GM21381 (cell line): Measurements from ENCODE around the gene NEK6.

Source experiments
- ATAC-seq: cut with Tn5 transposase; IDR thresholded peaks from one replicate; pipeline ENCODE4 v1.9.1; 2021; ENCODE audit warnings: mild to moderate bottlenecking, moderate library complexity; ENCODE audit not compliant: unreplicated experiment

The NEK6 gene

DNA sequence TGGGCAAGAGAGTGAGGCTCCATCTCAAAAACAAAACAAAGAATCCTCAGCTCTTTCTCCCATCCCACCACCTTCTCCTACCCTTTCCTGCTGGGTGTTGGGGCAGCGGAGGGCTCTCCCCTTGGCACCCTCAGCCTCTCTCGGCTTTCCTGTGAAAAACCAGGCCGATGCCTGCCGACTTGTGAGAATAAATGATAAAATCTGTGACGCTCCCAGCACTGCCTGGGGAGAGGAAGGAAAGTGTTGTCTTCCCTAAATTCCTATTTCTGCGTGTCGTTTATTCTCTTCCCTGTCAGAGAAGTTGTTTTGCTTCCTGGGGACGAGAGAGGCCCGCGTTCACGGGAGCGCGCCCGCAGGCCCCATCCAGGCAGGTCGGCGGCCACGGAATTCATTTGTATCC is 19.7 kb downstream of the NEK6 start:
- ATAC-seq: no peak

DNA sequence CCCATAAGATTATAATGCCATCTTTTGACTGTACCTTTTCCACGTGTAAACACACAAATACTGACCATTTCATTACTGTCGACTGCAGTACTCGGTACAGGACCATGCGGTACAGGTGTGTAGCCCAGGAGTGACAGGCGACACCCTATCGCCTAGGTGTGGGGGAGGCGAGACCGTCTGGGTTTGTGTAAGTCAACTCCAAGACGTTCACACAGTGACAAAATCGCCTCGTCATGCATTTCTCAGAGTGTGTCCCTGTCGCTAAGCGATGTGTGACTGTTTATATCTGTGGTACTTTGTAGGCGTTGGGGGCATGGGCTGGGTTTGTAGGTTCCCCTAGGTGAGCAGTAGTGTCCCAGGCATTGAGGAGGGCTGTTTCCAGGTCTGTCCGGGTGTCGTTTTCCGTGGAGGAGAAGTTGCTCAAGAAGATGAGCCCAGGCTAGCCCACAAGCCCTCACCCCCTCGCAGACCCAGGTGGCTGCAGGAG is 20.3 kb downstream of the NEK6 start:
- ATAC-seq: no peak

DNA sequence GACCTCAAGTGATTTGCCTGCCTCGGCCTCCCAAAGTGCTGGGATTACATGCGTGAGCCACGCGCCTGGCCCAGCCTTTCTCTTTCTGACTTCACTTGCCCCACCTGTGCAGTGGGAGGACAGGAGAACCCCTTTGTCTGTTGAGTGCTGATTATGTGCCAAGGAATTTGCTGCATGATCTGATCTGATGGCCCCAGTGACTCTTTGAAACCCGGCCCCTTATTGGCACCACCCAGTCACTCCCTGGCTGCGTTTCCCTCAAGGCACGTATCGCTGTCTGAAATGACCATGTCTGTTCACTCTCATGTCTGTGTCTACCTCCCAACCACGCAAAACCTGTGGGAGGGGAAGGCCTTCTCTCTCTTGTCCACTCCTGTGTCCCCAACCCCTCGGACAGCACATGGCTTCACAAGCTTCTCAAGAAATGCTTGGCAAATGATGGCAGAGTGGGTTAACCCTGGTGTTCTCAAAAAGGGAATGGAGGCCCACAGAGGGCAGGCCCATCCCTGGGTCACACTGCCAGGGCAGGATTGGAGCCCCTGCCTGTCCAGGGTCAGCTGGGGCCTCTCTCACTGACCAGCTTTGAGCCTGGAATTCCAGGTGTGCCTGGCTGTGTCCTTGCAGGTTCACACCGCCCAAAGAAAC is 21.9 kb downstream of the NEK6 start:
- no peak for ATAC-seq

DNA sequence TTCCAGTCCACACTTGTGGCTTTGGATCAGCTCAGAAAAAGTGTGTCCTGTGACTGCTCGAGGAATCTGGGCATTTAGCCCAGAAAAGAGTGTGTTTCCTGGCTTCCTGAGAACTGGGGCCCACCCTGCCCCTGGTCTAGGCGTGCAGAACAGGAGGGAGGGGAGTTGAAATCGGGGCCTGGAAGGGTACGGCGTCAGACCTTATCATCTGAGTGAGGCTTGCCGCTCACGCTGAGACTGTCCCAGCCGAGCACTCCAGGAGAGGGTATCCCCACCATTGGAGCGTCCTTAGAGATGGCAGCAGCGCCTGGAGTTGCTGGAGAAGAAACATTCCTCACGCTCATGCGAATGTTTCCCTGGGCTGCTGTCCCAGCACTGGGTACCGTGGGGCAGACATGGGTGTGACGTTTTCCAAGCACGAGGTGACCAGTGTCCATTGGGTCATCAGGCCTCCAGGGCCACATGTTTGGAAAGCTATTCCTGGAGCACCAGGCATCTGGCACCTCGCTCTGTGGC is 22.5 kb downstream of the NEK6 start:
- no peak for ATAC-seq

DNA sequence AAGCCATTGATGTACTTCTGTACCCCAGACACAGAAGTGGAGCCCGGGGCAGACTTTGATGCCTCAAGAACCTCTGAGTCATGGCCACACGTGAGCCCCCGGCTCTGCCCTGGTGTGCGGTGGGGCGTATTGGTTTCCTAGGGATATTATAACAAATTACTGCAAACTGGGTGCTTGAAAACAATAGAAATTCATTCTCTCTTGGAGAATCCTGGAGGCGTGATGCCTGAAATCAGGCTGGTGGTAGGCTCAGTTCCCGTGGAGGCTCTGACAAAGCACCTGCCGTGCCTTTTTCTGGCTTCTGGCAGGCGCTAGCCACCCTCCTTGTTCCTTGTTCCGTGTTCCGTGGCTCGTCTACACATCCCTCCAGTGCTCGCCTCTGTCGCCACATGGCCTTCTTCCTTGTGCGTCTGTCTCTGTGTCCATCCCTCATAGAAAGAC is 24.2 kb downstream of the NEK6 start:
- no peak for ATAC-seq

DNA sequence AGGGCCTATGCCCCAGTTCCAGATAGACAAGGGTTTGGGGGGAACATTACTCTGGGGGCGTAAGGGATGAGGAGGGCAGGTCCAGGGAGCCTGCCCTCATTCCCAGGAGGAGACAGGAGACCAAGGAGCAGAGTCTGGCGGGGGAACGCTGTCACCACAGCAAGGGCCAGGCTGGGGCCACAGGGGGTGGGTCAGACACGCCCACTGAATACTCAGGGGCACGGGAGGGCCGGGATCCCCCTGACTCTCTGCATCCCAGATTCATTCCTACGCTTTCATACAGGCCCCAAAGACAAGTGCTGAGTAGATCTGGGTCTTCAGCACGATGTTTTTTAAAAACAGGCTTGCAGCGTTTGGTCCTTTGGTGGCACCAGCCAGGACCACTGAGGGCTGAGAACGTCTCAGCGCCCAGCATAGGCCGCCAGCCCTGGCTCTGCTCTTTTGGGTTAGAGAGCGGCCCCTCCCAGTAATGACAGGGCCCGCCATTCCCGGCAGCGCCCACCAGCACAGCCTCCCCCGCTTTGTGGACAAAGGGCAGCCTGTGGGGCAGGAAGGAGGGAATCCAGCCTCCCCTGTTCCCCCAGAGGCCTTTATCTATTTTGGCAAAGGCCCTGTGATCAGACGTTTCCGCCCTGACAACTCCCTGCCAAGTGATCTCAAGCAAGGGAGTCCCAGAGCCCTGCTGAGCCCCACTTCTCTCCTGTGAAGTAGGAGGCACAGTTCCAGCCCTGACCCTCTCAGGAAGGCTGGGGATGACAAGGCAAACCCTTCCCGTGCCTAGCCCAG is 24.9 kb downstream of the NEK6 start:
- no peak for ATAC-seq

DNA sequence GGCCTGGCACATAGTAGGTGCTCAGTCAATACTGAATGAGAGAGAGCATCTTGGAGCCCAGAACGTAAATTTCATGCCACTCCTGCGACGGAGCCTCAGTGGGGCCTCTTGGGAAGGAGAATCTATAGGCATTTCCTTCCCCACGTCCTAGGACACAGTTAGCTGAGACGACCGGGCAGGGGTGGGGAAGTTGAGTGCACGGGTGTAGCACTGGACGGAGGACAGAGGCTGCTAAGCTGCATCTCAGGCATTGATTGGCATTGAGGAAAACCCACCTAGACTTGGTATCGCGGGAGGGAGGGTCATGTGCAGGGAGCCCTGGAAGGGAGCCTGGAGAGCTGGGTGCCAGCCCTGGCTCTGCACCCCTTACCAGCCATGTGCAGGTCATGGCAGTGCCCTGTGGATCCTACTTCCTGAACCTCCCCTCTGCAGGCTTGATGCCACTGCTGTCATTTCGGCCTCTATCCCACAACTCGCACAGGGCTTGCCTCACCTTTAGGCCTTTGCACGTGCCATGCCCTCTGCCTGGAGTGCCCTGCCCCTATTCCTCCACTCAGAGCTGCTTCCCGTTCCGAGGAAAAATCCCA is 25.6 kb downstream of the NEK6 start:
- no peak for ATAC-seq

DNA sequence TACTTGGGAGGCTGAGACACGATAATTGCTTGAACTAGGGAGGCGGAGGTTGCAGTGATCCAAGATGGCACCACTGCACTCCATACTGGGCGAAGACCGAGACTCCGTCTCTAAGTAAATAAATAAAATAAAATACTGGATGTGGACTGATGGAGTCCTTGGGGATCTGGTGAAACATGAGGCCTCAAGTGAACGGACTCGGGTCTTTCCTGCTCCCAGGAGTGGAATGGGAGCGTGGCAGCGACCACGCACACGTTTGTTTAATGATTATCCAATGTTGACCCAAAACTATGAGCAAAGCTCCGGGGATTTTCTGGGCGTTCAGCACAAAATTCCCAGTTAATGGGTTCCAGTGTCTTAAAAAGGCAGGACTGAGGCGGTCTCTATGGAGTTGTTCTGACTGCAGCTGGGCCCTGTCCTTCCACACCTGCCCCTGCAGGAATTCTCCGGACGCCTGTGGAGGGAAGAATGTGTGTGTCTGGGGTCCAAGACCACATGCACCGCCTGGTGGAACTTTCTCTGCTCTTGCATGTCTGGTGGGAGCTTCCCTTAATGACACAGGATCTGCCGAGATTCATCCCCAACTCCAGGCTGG is 26.6 kb downstream of the NEK6 start:
- ATAC-seq: no peak

DNA sequence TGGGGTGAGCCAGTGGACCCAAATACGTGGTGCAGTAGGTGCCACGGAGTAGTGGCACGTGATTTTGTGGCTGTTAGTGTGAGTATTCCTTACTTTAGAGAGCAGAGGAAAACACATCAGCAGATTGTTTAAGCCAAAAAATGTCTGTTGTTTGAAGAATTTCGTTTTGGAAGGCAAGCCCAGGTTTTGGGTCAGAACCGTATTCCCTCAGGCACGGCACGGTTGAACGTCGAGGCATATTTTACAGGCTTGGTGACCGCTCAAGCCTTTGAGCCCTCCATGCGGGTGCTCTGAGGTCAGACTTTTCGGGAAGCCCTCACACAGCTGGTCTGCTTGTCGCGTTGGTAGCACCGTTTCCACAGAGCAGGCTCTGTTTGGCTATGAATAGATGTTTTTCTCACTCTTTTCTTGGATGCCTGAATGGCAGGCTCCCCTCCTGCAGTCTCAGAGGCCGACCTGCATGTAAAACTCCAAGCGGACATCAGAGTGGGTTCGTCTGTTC is 27.2 kb downstream of the NEK6 start:
- no peak for ATAC-seq

DNA sequence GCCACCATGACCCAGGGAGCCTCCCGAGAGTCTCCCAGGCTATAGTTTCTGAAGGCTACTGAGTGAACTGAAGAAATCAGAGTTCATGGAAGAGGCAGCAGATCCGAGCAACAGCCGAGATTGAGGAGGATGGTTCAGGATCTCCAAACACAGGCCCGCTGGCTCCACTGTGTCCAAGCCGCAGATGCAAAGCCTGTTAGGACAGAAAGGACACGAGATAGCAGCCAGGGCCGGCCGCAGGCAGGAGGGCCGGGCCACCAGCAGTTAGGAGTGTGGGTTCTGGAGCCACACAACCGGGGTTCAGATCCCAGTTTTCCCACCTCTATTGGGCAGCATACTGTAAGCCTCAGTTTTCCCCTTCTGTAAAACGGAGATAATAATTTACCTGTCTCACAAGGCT is 27.7 kb downstream of the NEK6 start:
- ATAC-seq: no peak

DNA sequence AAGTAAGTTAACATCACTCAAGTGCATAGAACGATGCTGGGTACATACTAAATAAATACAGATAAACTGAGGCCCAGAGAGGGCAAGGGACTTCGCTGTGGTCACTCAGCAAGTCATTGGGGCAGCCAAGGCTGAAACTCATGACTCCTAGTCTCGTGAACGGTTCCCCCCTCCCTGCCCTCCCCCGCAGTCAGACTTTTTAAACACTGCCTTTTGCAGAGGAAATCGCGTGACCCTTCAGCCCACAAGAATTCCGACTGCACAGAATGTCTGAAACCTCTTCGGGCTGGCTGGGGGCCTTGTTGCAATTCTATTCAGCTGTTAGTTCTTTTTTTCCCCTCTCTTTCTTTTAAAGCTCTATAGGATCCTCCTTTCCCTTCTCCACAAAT is 28.1 kb downstream of the NEK6 start:
- peak; percentile 36 for ATAC-seq

DNA sequence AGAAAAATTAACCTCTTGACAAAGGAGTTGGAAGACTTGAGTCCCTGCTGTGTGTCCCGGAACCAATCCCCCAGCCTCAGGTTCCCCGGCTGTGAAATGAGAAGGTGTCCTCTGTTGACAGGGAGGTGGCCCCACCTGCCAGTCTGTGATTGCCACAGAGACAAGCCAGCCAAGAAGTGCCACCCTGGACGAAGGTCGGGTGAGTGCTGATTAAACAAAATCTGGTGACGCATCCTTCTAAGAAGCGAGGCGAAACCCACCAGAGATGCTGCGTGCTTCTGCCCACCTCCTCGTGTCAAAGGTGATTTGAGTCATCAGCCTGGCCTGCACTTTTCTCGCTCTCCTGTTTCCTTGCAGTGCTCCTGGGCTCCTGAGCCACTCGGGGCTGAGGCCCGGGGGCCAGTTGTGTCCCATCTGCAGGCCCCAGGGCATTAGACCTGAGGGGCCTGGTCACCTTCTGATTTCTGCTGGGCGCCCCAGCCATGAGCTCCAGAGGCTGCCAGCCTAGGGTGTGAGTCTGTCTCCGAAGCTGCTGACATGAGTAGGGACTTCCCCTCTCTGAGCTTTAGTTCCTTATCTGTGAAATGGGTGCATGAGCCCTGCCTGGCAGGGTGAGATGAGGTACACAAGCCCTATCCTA is 28.7 kb downstream of the NEK6 start:
- ATAC-seq: peak; percentile 46

DNA sequence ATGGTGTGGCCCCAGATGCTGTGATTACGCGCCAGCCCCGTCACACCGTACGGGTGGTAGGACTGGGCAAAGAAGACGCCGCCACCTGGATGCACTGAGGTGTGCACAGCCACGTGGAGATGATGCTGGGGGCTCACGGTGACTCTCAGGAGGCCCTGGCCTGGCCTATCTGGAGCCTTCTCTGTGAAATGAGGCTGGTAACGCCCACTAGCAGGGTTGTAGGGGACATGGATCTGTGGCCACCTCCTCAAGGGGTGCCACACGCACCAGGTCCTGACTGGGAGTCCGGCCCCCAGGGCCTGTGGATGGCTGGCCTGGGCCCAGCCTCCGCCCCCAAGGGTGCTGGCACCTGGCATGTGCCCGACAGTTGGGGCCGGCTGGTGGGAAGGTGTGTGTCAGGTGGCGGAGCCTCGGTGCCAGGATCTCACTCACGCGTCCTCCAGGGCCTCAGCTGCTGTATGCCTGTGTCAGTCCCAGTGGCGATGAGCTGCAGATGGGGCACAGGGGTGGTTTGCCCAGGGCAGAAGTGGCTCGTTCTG is 32.4 kb downstream of the NEK6 start:
- no peak for ATAC-seq

DNA sequence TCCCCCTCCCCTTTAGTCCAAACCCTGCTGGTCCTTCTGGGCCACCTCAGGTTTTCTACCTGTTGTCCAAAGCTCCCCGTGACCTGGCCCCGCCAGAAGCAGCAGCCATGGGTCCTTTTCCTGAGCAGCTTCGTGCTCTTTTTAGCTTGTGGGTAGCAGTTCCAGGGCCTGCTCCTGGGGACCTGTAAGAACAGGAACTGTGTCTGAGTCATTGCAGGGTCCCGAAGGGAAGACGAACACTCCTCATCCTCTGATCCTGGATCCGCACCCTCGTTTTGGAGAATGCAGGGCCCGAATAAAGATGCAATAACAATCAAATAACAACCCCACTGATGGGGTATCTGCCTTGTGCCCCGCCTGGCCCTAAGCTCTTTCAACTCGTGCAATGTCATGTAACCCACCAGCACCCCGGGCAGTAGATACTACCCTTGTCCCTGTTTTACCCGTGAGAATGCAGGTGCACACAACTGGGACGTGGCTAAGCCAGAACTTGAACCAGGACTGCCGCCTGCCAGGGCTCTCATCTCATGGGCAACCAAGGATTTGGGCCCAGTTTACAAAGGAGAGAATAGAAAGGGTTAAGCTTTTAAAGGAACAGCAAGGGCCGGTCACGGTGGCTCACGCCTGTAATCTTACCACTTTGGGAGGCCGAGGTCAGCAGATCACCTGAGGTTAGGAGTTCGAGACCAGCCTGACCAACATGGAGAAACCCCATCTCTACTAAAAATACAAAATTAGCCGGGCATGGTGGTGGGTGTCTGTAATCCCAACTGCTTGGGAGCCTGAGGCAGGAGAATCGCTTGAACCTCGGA is 33.2 kb downstream of the NEK6 start:
- no peak for ATAC-seq

DNA sequence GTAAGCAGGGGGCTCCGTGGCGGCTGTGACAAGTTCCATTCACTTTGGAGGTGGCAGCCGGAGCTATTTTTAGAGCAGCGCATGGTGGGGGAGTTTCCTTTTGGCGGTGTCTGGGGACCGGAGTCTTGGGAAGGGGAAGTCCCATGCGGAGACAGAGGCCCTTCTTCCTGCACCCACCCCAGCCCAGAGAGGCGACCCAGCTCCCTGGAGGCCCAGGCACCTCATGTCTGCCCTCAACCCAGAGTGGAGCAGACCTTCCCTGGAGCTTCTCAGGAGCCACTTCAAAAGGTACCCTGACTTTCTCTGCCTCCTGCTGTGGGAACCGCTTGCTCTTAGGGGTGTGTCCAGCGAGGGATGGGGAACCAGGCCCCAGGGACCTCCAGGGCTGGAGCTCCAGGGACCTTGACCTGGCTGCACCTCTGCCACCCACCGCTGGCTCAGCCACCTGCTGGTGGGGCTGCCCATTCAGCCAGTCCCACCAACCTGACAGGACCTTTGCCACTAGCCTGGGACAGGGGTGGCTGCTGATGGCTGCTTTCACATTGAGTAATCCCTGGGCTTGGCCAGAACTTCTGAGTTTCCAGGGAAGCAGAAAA is 34.1 kb downstream of the NEK6 start:
- peak; percentile 51 for ATAC-seq

DNA sequence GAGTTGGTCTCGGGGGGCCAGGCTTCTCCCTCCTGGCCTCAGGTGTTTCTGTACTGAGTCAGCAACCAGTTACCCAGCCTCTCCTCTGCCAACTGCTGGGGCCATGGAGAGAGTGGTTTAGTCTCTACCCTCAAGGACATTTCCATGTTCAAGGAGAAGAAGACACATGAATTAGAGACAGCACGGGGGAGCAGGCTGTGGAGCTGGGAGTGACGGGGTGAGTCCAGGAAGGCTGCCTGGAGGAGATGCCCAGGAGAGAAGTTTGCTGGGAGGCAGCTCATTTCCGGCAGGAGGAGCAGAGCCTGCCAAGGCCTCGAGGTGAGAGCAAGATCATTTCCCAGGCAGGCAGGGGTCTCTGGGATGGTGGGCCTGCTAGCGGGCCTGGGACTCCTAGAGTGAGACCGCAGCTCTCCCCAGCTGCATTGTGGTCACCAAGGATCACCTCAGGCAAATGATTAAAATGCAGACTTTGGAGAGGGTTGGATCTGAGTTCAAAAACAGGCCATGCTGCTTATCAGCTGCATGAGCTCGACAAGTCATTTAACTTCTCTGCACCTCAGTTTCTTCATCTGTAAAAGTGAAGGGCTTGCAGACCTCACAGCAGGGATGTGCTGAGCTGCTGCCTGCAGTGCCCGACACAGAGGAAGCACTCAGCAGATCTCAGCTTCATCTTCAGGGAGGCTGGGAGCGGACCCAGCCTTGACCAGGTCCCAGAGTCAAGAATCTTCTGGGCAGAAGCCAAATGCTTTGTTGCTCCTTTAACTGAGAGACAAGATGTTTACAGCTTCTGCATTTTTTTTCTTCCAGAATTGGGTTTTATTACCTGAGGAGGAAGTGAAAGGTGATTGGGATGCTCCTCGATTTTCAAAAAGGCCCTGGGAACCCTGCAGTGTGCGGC is 35.2 kb downstream of the NEK6 start:
- ATAC-seq: no peak

DNA sequence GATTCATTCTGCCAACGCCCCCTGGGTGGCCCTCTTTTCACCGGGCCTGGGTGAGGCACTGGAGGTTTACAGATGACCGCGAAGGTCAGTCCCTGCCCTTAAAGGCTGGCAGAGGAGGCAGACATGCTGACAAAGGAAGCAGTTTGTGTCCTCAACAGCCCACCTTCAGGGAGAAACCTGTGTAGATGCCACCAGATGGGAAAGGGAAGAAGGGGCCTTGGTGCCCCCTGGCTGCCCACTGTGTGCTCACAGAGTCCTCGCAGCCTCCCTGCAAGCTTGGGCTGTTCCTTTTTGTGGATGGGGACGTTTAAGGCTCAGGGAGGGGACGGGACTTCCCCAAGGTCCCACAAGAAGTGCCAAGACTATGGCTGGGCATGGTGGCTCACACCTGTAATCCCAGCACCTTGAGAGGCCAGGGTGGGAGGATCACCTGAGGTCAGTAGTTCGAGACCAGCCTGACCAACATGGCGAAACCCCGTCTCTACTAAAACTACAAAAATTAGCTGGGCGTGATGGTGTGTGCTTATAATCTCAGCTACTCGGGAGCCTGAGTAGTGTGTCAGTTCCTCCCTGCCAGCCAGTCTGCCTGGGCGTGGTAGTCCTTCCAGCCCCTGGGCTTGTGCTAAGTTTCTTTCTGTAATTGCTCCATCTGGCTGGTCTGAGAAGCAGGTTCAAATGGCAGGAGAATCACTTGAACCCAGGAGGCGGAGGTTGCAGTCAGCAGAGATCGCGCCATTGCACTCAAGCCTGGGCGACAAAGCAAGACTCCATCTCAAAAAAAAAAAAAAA is 36.2 kb downstream of the NEK6 start:
- no peak for ATAC-seq
